Effector CD4-positive, alpha-beta T cell (primary cell): ENCODE measurements around the gene NPTN.
"Not testable (repeated sequence)": the region's sequence is repeated elsewhere in the genome, so short reads cannot be mapped to it uniquely, and the experiment has no call there.

ENCODE experiments used
- DNase-seq: peaks from one replicate; pipeline ENCODE4 v3.0.0-alpha.2; 2020
- total RNA-seq: gene quantifications from one replicate; lab custom pipeline; 2026; lab: John Stamatoyannopoulos, UW

Gene NPTN
- 33.6 reads per million, percentile 59 among the genes with 10 or more reads in this experiment for total RNA-seq

DNA sequence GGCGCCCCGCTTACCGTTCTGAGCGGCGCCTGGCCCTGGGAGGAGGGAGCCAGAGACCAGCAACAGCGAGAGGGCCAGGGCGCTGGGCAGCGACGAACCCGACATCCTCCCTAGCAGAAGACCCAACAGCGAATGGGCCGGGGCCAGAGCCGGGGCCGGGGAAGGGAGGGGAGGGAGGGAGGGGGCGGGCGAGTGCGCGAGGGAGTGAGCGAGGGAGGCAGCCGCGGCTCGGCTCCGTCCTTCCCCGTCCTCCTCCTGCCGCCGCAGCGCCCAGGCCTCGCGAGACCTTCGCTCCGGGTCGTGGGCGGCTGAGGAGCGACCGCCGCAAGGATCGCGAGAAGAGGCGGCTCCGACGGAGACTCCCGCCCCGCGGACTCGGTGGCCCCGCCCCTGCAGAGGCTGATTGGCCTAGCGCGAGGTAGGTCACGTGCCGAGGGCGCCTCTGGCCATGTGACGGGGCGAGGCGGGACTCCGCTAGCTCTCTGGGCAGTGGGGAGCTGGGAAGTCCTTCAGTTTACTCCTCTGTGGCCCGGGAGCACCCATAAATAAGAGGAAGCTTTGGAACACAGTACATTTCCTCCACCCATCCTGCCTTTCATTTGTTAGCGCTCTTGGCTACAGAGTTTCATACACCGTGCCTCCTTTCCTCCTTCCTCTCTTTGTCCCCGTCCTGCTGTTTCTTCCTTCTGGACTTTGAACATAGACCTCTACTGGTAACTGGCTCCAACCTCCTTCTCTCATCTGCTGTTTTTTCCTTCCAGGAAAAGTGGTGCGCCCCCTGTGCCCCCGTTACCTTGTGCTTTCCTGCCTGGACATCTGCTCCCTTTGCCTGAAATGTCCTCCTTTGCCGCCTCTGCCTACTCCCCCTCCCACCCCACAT is at the start of gene NPTN:
Gene NPTN (minus strand): TSS at position 279 of the 880 bp plus-strand sequence. CDS start 174 bp downstream, at position 105.
- DNase-seq = peak; percentile 97

DNA sequence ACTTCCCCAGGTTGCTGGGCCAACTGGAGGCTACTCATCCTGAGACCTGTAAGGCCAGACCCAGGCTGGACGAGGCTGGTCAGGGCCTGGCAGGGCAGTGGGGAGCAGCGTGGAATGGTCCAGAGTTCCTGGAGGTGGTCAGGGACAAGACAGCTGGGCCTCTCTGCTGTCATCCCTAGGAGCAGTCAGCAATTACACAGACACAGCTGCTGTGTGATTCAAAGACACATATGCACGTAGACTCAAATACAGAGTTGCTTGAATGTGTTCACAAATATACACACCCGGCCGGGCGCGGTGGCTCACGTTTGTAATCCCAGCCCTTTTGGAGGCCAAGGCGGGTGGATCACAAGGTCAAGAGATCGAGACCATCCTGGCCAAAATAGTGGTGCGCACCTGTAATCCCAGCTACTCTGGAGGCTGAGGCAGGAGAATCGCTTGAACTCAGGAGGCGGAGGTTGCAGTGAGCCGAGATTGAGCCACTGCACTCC is 49.5 kb upstream of the NPTN start:
- no peak for DNase-seq

DNA sequence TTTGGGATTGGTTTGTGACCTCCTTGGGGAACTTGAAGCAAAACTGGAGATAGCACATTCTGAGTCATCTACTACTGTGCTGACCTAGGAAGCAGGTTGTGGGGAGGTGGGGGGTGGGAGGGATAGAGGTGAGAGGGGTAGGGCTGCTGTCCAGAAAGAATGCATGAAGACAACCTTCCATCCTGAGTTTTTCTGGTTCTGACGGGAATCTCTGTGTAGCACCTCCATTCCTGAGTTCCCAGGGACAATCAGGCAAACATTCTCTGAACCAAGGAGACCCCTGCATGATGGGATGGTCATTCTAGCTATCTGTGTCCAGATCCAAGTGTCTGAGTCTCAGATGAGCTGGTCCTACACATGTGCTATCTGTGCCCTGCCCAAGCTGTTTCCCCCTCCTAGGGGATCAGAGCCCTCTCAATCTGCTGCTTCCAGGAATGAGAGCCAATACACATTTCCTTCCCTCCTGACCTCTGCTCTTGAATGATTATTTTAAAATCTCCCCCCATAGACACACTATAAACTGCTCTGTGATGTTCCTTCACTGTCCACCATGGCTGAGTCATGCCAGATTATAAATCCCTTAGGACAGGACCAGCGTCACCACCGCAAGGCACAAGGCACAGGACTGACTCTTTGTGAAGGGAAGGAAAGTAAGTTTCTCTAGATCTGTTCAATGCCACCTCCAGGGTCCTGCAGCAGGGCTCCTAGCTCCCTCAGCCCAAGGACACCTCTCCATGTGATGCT is 48.8 kb upstream of the NPTN start:
- DNase-seq = no peak

DNA sequence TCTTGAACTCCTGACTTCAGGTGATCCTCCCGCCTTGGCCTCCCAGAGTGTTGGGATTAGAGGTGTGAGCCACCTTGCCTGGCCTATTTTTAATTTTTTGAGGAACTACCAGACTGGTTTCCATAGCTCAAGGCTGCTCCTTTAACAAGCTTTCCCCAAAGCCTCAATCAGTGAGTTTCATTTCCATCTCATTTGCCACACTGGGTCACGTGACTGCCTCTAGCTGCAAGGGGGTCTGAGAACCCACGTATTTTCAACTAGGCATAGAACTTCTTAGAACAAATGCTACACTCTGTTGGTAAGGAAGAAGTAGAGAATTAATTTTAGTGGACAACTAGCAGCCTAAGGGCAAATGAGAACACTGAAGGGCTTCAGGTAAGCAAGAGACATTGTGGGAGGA is 47.9 kb upstream of the NPTN start:
- no peak for DNase-seq

DNA sequence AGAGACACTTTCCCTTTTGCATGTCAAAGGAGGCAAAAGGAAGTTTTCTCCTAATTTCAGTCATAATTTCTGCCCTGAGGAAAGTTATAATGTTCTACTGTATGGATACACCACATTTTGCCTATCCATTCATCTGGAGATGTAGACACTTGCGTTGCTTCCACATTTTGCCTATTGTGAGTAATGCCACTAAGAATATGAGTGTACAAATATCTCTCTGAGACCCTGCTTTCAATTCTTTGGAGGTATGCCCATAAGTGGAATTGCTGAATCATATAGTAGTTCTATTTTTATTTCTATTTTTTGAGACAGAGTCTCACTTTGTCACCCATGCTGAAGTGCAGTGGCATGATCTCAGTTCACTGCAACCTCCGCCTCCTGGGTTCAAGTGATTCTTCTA is 47.4 kb upstream of the NPTN start:
- no peak for DNase-seq

DNA sequence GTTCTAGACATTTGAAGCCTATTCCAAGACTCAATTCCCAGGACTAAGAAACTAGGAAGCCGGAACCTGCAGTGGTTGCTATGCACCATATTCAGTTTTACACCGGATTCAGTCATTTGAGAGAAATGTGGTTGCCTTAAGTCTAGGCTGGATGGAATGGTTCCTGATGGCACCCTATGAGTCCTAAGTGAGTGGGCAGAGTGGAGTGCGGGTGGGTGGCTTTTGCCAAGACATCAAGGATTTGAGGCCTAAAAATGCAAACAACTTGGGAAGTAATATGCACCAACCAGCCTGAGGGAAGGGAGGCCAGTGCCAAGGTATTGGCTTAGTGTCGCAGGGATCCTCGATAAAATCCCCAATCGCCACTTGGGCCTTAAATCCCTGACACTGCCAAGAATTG is 46.8 kb upstream of the NPTN start:
- no peak for DNase-seq

DNA sequence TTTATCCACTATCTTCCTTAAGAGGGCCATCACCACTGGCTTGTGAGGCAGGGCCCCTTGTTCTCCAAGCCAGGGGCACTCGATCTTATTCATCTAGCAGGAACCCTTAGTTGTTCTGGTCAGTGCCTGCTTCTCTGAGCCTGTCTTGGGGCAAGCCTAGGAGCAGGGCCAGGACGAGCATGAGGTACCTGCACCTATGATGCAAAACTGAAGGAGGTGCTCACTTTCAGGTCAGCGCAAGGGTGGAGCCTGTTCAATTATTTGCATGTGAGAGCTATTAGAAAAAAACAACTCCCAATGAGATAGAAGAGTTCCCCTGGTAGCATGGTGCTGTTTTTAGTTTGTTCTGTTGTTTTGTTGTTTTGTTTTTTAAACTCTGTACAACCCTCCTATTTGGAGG is 46.0 kb upstream of the NPTN start:
- DNase-seq = no peak

DNA sequence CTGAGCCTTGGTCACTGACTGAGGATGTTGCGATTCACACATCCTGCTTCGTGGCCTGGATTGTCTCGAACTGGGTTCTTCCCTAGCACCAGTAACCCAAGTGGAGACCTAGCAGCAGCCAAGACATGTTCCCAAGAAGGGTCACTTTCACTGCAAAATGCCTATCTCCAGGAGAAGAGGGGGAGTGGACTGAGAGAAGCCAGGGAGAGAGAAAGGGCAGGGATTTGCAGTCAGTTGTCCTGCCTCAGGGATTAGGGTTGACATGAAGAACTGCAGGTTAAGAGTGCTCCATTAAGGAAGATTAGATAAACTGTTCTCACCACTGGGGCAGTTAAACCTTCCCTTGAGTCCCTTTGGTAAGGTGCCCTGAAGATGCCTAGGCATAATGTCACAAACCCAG is 45.3 kb upstream of the NPTN start:
- no peak for DNase-seq

DNA sequence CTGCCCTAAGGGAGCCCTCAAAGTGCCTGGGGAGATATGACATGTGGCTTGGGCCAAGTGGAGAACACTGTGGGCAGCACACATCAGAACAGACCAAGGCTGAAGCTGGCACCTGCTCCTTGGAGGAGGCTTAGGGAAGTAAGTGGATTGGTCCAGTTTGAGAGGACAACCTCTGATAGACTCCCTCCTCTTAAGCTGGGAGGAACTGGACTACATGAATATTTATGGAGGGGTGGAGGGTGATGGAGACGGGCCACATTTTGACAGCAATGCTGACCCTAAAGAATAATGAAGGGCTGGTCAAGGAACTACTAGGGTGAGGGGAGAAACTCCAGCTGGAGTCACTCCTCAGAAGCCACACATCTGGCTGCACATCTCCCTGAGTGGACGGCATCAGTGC is 44.5 kb upstream of the NPTN start:
- DNase-seq = no peak

DNA sequence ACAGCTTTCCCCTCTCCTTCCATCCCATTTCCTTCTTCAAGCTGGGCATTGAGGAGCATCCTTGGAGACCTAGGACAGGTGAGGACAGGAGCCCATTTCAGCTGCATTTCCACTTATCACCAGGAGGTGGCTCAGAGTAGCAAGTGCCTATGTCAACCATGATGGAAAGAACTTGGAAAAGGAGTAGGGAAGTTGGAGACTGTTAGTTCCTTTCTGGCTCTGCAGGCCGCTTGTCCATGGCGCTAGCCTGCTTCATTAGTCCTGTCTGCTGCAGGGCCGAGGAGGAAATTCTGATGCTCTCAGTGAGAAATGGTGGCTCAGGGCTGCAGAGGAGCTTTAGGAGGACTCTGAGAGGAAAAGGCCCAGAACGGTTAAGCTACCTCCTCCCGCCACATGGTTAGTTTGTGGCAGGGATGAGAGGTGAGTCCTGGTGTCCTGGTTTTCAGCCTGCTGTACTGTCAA is 44.0 kb upstream of the NPTN start:
- DNase-seq = peak; percentile 34

DNA sequence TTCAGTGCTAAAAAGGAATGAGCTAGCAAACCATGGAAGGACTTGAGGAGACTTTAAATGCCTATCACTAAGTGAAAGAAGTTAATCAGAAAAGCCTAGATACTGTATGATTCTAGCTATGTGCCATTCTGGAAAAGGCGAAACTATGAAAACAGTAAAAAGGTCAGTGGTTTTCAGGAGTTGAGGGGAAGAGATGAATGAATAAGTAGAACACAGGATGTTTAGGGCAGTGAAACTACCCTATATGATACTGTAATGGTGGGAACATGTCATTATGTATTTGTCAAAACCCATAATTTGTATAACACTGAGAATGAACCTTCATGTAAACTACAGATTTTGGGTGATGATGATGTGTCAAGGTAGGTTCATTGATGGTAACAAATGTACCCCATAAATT is 41.4 kb upstream of the NPTN start:
- no peak for DNase-seq

DNA sequence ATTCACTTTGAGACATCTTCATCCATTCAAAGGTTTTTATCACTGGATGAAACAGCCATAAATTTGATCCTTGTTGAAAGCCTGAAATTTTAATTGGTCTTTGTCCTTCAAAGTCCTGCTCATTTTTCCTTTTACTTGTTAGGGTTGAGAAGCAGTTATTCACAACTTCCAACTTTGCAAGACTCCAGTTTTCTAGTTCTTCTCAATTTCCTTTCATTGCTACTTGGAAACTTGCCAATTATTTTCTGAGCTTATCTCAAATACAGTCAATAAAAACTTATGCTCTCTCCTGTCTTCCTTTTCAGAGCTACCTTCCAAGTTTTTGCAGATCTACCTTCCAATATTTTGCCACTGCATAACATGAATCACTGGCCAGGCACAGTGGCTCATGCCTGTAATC is 27.3 kb upstream of the NPTN start:
- DNase-seq = no peak

DNA sequence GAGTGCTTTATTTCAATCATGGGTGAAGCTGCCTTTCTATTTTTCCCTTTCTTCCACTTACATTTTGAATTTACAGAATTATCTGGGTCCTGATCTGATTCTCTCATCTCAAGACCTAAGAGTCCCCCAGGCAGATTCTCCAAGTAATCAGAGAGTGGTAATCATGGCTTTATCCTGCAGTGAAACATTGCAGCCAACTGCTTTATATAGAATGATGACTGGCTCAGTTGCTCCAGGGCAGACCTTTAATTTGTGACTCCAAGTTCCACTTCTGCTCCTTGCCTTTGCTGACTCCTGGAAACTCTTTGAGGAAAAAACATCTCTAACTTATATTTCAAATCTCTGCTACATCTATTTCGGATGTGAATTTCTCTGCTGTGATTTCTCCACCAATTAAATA is 25.5 kb upstream of the NPTN start:
- no peak for DNase-seq

DNA sequence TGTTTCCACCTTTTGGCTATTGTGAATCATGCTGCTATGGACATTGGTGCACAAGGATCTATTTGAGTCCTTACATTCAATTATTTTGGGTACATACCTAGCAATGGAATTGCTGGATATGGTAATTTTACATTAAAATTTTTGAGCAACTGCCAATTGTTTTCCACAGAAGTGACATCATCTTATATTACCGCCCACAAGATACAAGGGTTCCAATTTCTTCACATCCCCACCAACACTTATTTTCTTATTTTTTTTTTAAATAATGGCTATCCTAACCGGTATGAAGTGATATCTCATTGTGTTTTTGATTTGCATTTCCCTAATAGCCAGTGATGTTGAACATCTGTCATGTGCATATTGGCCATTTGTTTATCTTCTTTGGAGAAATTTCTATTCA is 22.5 kb upstream of the NPTN start:
- DNase-seq = no peak

DNA sequence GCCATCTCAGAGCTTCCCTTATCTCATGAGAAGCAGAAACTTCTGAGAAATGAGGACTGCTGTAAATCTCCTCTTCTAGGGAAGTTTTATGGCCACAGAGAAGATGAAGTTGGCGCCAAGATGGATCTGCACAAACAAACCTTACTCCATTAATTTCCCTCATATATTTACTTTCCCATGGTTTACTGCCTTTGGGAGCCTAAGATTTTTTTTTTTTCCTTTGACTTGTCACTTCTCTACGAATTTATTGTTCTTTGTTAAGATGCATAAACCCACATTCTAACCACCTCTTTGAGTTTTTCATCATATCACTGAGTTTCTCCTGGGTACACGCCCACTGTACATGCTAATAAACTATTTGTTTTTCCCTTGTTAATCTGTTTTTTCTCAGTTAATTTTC is 21.5 kb upstream of the NPTN start:
- DNase-seq = no peak

DNA sequence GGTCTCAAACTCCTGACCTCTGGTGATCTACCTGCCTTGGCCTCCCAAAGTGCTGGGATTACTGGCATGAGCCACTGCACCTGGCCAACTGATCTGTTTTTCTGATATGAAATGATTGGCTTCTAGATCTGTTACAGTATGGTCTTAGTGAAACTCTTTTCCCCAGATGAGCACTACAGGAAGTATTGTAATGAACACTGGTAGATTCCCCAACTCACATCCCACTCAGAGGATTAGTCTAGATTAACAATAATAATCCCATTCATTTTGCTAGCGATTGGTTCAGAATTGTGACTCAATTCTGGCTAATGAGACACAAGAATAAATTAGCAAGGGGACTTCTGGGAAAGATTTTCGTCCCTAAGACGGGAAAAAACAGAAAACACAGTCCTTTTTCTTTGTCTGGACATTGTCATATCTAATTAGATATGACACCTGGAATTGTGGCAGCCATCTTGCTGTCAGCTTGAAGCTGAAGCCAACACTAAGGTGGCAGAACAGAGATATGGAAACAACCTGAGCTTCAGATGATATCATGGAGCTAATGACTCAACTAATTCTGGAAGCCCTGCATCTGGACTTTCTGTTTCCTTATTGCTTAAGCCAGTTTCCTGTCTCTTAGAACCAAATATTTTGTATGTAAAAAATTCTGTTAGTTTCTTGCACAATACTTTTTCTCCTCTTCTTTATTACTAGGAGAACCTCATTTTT is 17.4 kb upstream of the NPTN start:
- DNase-seq = no peak

DNA sequence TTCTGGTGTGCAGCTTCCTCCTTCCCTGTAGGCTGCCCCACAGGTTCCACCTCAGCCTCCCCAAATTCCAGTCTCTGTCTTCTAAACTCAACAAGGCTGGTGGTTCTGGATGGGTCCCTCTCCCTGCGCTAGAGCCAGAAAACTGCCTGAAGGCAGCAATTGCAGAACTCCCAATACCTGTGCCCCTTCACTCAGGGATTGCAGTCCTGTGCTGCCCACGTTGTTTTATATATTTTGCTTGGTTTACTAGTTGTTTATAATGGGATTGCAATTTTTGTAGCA is 14.8 kb upstream of the NPTN start:
- no peak for DNase-seq

DNA sequence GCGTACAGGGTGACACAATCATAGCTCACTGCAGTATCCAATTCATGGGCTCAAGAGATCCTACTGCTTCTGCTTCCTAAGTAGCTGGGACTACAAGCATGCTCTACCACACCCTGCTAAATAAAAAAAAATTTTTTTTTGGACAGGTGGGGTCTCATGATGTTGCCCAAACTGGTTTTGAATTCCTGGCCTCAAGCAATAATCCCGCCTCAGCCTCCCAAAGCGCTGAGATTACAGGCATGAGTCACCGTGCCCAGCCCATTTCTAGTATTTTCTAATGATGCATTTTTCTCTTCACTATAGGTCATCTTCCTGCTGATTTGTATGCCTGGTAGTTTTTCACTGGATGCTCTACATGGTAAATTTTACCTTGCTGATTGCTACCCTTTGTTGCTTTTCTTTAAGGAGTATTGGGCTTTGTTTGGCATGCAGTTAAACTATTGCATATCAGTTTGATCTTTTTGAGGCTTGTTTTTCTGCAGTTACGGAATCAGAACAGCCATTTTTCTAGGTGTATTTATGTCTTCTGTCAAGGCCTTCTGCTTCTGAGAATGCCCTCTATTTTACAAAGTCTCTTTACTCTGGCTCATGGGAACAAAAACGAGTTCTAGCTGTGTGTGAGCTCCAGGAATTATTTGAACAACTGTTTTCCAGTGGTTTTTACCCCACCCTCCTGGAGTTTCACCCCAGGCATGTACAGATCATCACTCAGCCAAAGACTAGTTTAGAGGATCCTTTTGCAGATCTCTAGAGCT is 14.2 kb upstream of the NPTN start:
- DNase-seq = no peak

DNA sequence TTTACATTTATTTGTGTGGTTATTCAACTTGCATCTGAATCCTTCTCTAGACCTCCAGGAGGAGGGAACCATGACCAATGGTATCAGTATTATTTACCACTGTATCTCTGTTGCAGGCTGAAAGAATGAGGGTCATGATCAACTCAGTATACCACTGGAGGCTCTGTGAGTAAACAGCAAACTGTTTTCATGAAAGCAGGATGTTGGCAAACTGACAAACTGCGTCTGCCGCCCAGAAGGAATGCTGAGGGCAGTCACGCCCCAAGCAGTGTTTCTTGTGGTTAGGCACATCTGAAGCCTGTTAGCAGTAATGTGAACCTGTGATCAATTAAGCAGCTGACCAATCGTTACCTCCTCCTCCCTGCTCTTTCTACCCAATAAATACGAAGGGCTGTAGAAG is 6.3 kb upstream of the NPTN start:
- not testable (repeated sequence) for DNase-seq

DNA sequence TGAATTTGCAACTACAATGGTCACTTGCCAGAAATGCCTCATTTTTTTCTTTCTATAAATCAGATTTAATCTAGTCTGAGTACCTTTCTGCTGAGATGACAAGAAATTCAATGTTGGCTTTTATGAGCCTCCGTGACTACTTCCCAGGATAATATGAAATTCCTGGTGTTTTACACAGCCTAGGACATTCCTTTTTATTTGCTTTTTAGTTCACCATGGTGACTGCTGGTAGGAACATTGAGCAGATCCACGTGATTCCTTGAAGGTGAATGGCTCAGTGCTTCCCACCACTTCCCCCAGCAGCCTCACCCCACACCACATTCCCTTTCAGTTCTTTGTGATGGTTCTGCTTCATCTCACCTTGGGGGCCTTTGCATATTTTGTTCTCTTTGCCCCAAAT is 4.3 kb upstream of the NPTN start:
- no peak for DNase-seq

DNA sequence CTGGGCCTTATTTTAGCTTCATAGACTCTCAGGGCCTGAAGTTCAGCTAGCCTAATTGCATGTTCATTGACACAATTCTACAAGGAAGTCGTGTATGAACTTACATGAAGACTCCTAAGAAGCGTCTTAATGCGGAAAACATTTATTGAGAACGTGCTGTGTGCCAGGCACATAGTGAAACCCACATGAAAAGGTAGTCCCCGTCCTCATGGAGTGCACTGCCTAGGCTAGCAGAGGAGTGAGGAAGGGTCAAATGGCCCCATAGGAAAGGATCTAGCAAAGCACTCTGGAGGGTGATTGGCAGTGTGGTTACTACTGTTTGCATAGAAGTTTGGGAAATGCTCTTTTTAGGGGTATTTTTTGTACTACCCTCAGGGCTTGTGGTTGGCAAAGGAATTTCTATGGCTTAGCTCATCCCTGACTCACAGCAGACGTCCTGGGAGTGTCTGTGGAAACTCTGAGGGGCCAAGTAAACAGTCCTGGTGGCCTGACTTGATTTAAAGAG is 854 bp upstream of the NPTN start:
- no peak for DNase-seq

DNA sequence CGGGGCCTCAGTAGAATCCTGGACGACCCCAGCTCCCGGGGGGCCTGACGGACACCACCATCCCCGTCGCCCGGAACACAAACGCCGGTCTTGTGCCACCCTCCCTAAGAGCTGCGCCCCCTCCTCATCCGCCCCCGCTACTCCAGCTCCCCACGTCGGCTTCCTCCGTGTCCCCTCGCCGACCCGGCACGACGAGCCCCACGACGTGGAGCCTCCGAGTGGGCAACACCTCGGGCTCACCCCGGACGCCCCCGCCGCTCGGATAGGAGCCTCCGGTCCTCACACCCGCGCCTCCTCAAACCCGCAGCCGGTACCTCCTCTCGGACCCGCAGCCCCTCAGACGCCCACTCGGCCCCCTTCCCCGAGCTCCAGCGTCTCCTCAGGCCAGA is 525 bp downstream of the NPTN start:
- peak; percentile 6 for DNase-seq
